ENCODE results near the gene ATP6AP1. TPM values are rescaled to one million over a fixed set of nuclear protein-coding genes. Genes with fewer than 3 reads are reported as not detected.

ATP6AP1 gene
- polyA plus RNA-seq, 1 donor (not counting 4 experiments of a cell fraction or from before 2014, with no cell fraction given) = 42.4 TPM

DNA sequence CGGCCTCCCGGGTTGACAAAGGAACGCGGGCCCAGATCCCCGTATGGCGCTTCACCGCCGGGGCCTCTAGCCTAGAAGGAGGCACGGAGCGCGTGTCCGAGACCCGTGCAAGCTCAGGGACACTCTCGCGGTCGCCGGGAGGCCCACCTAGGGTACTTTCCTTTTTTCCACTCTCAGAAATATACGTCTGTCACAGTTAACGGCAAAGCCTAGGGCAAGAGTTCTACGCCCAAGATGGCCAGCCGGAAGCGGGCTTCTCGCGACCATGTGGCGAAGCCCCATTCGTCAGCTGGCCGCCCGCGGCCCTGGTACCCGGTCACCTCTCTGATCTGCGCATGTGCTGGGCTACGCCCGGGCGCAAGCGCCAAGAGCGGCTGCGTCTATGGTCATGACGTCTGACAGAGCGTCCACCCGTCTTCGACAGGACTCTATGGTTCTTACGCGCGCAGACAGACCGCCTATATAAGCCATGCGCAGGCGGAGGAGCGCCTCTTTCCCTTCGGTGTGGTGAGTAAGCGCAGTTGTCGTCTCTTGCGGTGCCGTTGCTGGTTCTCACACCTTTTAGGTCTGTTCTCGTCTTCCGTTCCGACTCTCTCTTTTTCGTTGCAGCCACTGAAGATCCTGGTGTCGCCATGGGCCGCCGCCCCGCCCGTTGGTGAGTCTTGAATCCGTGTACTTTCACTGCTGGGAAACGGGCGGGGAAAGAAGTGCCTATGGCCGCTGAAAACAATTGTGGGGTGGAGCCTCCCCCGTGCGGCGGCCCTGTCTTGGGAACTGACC lies 30.4 kb upstream of the ATP6AP1 start, which contains the start of gene RPL10:
RPL10 (plus strand) TSS at position 490 of the 780 bp plus-strand sequence; CDS start at position 633, 143 bp downstream.
- Histone ChIP-seq H2AFZ (ENCODE audit: control insufficient read depth, low read length) (no peak within 1 kb of the TSS), H3K9me3 (ENCODE audit: control insufficient read depth, low read depth, low read length) (no peaks in the 10 kb centered on the region), H3K9ac (ENCODE audit: control insufficient read depth, extremely low read depth, insufficient read depth, low read length) (peak within 1 kb of the TSS; percentile 98), H3K4me1 (ENCODE audit: control insufficient read depth, extremely low read depth, insufficient read depth, low read length) (peaks cover 2% of the 10 kb centered on the region), H4K20me1 (ENCODE audit: control insufficient read depth, extremely low read depth, insufficient read depth, low read length) (no peaks in the 10 kb centered on the region), H3K27ac (ENCODE audit: control insufficient read depth, insufficient read depth, low read length) (peak within 1 kb of the TSS; percentile 92), H3K36me3 (ENCODE audit: control insufficient read depth in 2 of 2, extremely low read depth in 1 of 2, insufficient read depth in 2 of 2, low read length in 2 of 2) (peaks cover 4 to 18% of the 10 kb centered on the region in 2 experiments), H3K9me1 (ENCODE audit: control insufficient read depth, extremely low read depth, insufficient read depth, low read length) (no peaks in the 10 kb centered on the region), H3K4me2 (ENCODE audit: control insufficient read depth, extremely low read depth, insufficient read depth, low read depth, low read length) (peak within 1 kb of the TSS; percentile 83), H3K27me3 (ENCODE audit: control insufficient read depth, extremely low read depth, insufficient read depth, low read length) (no peaks in the 10 kb centered on the region), H3K4me3 (ENCODE audit: control insufficient read depth in 2 of 3, extremely low read depth in 1 of 3, insufficient read depth in 2 of 3, low read depth in 1 of 3, low read length in 3 of 3) (peak within 1 kb of the TSS; percentile 60 to 80 (median 65)), H3K79me2 (ENCODE audit: control insufficient read depth, insufficient read depth, low read length) (peaks cover 13% of the 10 kb centered on the region)
- TF ChIP-seq, protein P1, sequence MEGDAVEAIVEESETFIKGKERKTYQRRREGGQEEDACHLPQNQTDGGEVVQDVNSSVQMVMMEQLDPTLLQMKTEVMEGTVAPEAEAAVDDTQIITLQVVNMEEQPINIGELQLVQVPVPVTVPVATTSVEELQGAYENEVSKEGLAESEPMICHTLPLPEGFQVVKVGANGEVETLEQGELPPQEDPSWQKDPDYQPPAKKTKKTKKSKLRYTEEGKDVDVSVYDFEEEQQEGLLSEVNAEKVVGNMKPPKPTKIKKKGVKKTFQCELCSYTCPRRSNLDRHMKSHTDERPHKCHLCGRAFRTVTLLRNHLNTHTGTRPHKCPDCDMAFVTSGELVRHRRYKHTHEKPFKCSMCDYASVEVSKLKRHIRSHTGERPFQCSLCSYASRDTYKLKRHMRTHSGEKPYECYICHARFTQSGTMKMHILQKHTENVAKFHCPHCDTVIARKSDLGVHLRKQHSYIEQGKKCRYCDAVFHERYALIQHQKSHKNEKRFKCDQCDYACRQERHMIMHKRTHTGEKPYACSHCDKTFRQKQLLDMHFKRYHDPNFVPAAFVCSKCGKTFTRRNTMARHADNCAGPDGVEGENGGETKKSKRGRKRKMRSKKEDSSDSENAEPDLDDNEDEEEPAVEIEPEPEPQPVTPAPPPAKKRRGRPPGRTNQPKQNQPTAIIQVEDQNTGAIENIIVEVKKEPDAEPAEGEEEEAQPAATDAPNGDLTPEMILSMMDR (optimal IDR thresholded peaks at IDR 0.05 in 1 of 3, IDR thresholded peaks at IDR 0.05 in 1 of 3, conservative IDR thresholded peaks at IDR 0.05 in 1 of 3; ENCODE audit: extremely low read depth in 1 of 3, insufficient read depth in 2 of 3, low read length in 3 of 3) = no peak
- no peak for TF ChIP-seq EZH2 (IDR thresholded peaks at IDR 0.05; ENCODE audit: low read length)
- DNase-seq (ENCODE audit: low read depth, low spot score) = peak; percentile 83
- FAIRE-seq = no peak
- dilution Hi-C loops (cut with MboI; ENCODE audit: extremely low pct_ligation_motif_present, low sequenced_read_pairs) = no loop called here

DNA sequence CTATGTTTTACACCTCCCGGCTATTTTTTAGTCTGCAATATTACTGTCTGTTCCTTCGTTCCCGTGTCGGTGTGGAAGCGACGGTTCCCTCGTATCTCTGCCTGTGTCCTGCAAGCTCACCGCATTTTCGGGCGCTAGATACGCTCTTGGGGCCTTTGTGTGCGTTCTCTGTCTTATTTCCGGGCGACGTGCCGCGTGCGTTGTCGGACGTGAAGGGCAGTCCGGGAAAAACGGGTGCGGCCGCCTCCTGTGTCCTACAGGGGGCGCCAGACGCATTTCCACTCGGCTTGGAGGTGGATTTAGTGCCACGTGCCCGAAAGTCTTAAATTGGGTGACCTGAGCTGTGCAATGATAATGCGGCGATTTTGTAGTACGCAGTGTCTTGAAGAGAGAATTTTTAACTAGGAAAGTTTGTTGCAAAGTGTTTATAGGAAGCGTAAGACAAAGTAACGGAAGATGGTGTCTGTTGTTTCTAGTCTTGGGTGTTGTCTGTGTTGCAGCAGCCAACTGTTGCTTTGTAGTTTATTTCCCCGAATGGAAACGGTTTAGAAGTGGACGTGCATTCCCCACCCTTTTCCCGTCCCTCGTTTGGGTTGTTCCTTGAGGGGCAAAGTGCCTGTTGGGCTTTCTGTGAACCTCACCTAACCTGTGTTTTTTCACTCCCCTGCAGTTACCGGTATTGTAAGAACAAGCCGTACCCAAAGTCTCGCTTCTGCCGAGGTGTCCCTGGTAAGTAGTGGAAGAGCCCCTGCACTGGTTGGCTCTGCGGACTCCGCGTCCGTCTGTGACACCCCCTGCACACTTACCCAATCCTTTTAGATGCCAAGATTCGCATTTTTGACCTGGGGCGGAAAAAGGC lies 29.6 kb upstream of the ATP6AP1 start:
- Histone ChIP-seq H3K4me2 (ENCODE audit: control insufficient read depth, extremely low read depth, insufficient read depth, low read depth, low read length) (peak overlapping the region; percentile 83), H3K27me3 (ENCODE audit: control insufficient read depth, extremely low read depth, insufficient read depth, low read length) (no peaks in the 10 kb centered on the region), H3K79me2 (ENCODE audit: control insufficient read depth, insufficient read depth, low read length) (peaks cover 13% of the 10 kb centered on the region), H3K4me3 (ENCODE audit: control insufficient read depth in 2 of 3, extremely low read depth in 1 of 3, insufficient read depth in 2 of 3, low read depth in 1 of 3, low read length in 3 of 3) (peak overlapping the region; percentile 60 to 80 (median 65)), H3K9me3 (ENCODE audit: control insufficient read depth, low read depth, low read length) (no peaks in the 10 kb centered on the region), H3K4me1 (ENCODE audit: control insufficient read depth, extremely low read depth, insufficient read depth, low read length) (peaks cover 2% of the 10 kb centered on the region), H3K9me1 (ENCODE audit: control insufficient read depth, extremely low read depth, insufficient read depth, low read length) (no peaks in the 10 kb centered on the region), H3K36me3 (ENCODE audit: control insufficient read depth in 2 of 2, extremely low read depth in 1 of 2, insufficient read depth in 2 of 2, low read length in 2 of 2) (peaks cover 4 to 18% of the 10 kb centered on the region in 2 experiments), H2AFZ (ENCODE audit: control insufficient read depth, low read length) (no peak overlapping the region), H3K9ac (ENCODE audit: control insufficient read depth, extremely low read depth, insufficient read depth, low read length) (peak overlapping the region; percentile 98), H4K20me1 (ENCODE audit: control insufficient read depth, extremely low read depth, insufficient read depth, low read length) (no peaks in the 10 kb centered on the region), H3K27ac (ENCODE audit: control insufficient read depth, insufficient read depth, low read length) (peak overlapping the region; percentile 92)
- DNase-seq (ENCODE audit: low read depth, low spot score) = no peak
- no peak for FAIRE-seq
- TF ChIP-seq EZH2 (IDR thresholded peaks at IDR 0.05; ENCODE audit: low read length) = no peak
- TF ChIP-seq, protein P1 (optimal IDR thresholded peaks at IDR 0.05 in 1 of 3, IDR thresholded peaks at IDR 0.05 in 1 of 3, conservative IDR thresholded peaks at IDR 0.05 in 1 of 3; ENCODE audit: extremely low read depth in 1 of 3, insufficient read depth in 2 of 3, low read length in 3 of 3) = peak in 2 of 3 experiments; percentile 66 to 67
- dilution Hi-C loops (cut with MboI; ENCODE audit: extremely low pct_ligation_motif_present, low sequenced_read_pairs) = no loop called here

Data from keratinocyte (primary cell).